ENCODE data around the gene TMPRSS12.
"Not testable (repeated sequence)": the region's sequence is repeated elsewhere in the genome, so short reads cannot be mapped to it uniquely, and the experiment has no call there.

GRCh38 chr12:50833801-50834200 lies 8.9 kb upstream of the TMPRSS12 start:
- not testable (repeated sequence) for TF ChIP-seq CTCF, EZH2phosphoT487 (IDR thresholded peaks at IDR 0.05)

Data from neural progenitor cell (in vitro differentiated cells).